HepG2 (cell line): ENCODE data around the gene ICAM2. TPM values are rescaled to one million over a fixed set of nuclear protein-coding genes. Genes with fewer than 3 reads are reported as not detected.
A peak's percentile ranks its signal among the peaks of the same experiment; 100 is the strongest.

Source experiments
- ATF4 ChIP-seq, 2 experiments: fragments of 450-650 bp in 1 of 2; sonication (generic) in 1 of 2; formaldehyde crosslinking; IDR thresholded peaks; 2 replicates each; pipeline versions ENCODE4 v1.5.0 to v1.8.0; 2020 to 2022; ENCODE audit warnings: mild to moderate bottlenecking in 1 of 2, missing genetic modification reagents in 1 of 2
- DNMT3B ChIP-seq: conservative IDR thresholded peaks from 2 replicates; pipeline ENCODE4 v1.6.1; 2016; ENCODE audit warnings: missing biosample characterization, control low read depth
- FOXM1 ChIP-seq: sonication (generic); formaldehyde crosslinking; IDR thresholded peaks from 2 replicates; pipeline ENCODE4 v1.5.0; 2020; ENCODE audit warnings: missing genetic modification reagents
- HDAC1 ChIP-seq: sonication (generic); formaldehyde crosslinking; IDR thresholded peaks from 2 replicates; pipeline ENCODE4 v1.5.1; 2020; ENCODE audit warnings: mild to moderate bottlenecking, missing genetic modification reagents
- JUN ChIP-seq: sonication (generic); formaldehyde crosslinking; IDR thresholded peaks from 2 replicates; pipeline ENCODE4 v1.4.0; 2020; ENCODE audit warnings: mild to moderate bottlenecking, missing genetic modification reagents
- MIXL1 ChIP-seq: IDR thresholded peaks from 2 replicates; pipeline ENCODE4 v1.6.1; 2016
- POLR2AphosphoS5 ChIP-seq: IDR thresholded peaks from 2 replicates; pipeline ENCODE4 v1.6.1; 2012; ENCODE audit warnings: low read depth, low read length
- ZBTB42 ChIP-seq: sonication (generic); formaldehyde crosslinking; IDR thresholded peaks from 2 replicates; pipeline ENCODE4 v1.5.0; 2020; ENCODE audit warnings: mild to moderate bottlenecking, missing genetic modification reagents
- ZNF546 ChIP-seq: sonication (generic); formaldehyde crosslinking; conservative IDR thresholded peaks from 2 replicates; pipeline ENCODE4 v1.8.1; 2023; ENCODE audit warnings: mild to moderate bottlenecking, missing genetic modification reagents
- ZNF574 ChIP-seq: sonication (generic); formaldehyde crosslinking; IDR thresholded peaks from 2 replicates; pipeline ENCODE4 v1.4.0; 2020; ENCODE audit warnings: missing genetic modification reagents
- ZNF772 ChIP-seq: sonication (generic); formaldehyde crosslinking; IDR thresholded peaks from 2 replicates; pipeline ENCODE4 v1.5.0; 2020; ENCODE audit warnings: mild to moderate bottlenecking, missing genetic modification reagents
- polyA plus RNA-seq, 8 experiments: library from polyadenylated mRNA; depleted of rRNA in 3 of 8; stranded (reverse) in 7 of 8; unstranded in 1 of 8; fragments of >200 nt; fragmentation: Illumina TruSeq in 4 of 8; extraction: Trizol in 4 of 8; gene quantifications; 2 replicates each; pipeline versions ENCODE4 v1.2.1 to v1.2.3, GENCODE V29; 2011 to 2016; ENCODE audit warnings: low read depth in 4 of 8, missing spikeins in 1 of 8, mixed read lengths in 1 of 8; ENCODE audit not compliant: insufficient read depth in 1 of 8
- total RNA-seq, 5 experiments: library from RNA; depleted of rRNA; stranded (reverse); fragments of >200 nt; fragmentation: Illumina TruSeq; extraction: Trizol; gene quantifications; 2 replicates each; pipeline ENCODE4 v1.2.3, GENCODE V29; 2016; ENCODE audit warnings: low read depth in 1 of 5
- TF ChIP-seq, protein P1 (sequence below): sonication (generic); formaldehyde crosslinking; conservative IDR thresholded peaks from 2 replicates; pipeline ENCODE4 v1.4.0; 2020; ENCODE audit warnings: missing genetic modification reagents
- TF ChIP-seq, protein P2 (sequence below): sonication (generic); formaldehyde crosslinking; IDR thresholded peaks from 2 replicates; pipeline ENCODE4 v1.5.1; 2020; ENCODE audit warnings: mild to moderate bottlenecking, missing genetic modification reagents, borderline replicate concordance
- TF ChIP-seq, protein P3 (sequence below): sonication (generic); formaldehyde crosslinking; IDR thresholded peaks from 2 replicates; pipeline ENCODE4 v1.4.0; 2020; ENCODE audit warnings: missing genetic modification reagents

The ICAM2 gene
- total and polyA plus RNA-seq, 2 of the 13 experiments (the other 11 are each of a cell fraction or from before 2014, with no cell fraction given): 10.9 to 20.8 TPM

GRCh38 chr17:63956296-63956920 lies 64.0 kb downstream of the ICAM2 start (continued):
- TF ChIP-seq, protein P1, sequence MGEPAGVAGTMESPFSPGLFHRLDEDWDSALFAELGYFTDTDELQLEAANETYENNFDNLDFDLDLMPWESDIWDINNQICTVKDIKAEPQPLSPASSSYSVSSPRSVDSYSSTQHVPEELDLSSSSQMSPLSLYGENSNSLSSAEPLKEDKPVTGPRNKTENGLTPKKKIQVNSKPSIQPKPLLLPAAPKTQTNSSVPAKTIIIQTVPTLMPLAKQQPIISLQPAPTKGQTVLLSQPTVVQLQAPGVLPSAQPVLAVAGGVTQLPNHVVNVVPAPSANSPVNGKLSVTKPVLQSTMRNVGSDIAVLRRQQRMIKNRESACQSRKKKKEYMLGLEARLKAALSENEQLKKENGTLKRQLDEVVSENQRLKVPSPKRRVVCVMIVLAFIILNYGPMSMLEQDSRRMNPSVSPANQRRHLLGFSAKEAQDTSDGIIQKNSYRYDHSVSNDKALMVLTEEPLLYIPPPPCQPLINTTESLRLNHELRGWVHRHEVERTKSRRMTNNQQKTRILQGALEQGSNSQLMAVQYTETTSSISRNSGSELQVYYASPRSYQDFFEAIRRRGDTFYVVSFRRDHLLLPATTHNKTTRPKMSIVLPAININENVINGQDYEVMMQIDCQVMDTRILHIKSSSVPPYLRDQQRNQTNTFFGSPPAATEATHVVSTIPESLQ: no peak
- TF ChIP-seq, protein P2, sequence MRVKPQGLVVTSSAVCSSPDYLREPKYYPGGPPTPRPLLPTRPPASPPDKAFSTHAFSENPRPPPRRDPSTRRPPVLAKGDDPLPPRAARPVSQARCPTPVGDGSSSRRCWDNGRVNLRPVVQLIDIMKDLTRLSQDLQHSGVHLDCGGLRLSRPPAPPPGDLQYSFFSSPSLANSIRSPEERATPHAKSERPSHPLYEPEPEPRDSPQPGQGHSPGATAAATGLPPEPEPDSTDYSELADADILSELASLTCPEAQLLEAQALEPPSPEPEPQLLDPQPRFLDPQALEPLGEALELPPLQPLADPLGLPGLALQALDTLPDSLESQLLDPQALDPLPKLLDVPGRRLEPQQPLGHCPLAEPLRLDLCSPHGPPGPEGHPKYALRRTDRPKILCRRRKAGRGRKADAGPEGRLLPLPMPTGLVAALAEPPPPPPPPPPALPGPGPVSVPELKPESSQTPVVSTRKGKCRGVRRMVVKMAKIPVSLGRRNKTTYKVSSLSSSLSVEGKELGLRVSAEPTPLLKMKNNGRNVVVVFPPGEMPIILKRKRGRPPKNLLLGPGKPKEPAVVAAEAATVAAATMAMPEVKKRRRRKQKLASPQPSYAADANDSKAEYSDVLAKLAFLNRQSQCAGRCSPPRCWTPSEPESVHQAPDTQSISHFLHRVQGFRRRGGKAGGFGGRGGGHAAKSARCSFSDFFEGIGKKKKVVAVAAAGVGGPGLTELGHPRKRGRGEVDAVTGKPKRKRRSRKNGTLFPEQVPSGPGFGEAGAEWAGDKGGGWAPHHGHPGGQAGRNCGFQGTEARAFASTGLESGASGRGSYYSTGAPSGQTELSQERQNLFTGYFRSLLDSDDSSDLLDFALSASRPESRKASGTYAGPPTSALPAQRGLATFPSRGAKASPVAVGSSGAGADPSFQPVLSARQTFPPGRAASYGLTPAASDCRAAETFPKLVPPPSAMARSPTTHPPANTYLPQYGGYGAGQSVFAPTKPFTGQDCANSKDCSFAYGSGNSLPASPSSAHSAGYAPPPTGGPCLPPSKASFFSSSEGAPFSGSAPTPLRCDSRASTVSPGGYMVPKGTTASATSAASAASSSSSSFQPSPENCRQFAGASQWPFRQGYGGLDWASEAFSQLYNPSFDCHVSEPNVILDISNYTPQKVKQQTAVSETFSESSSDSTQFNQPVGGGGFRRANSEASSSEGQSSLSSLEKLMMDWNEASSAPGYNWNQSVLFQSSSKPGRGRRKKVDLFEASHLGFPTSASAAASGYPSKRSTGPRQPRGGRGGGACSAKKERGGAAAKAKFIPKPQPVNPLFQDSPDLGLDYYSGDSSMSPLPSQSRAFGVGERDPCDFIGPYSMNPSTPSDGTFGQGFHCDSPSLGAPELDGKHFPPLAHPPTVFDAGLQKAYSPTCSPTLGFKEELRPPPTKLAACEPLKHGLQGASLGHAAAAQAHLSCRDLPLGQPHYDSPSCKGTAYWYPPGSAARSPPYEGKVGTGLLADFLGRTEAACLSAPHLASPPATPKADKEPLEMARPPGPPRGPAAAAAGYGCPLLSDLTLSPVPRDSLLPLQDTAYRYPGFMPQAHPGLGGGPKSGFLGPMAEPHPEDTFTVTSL: peak; percentile 59; the same call in 1 of the 2 replicates
- TF ChIP-seq ZBTB42 (CRISPR knock-in tag): no peak
- no peak for TF ChIP-seq ZNF574 (CRISPR knock-in tag)
- TF ChIP-seq, protein P3, sequence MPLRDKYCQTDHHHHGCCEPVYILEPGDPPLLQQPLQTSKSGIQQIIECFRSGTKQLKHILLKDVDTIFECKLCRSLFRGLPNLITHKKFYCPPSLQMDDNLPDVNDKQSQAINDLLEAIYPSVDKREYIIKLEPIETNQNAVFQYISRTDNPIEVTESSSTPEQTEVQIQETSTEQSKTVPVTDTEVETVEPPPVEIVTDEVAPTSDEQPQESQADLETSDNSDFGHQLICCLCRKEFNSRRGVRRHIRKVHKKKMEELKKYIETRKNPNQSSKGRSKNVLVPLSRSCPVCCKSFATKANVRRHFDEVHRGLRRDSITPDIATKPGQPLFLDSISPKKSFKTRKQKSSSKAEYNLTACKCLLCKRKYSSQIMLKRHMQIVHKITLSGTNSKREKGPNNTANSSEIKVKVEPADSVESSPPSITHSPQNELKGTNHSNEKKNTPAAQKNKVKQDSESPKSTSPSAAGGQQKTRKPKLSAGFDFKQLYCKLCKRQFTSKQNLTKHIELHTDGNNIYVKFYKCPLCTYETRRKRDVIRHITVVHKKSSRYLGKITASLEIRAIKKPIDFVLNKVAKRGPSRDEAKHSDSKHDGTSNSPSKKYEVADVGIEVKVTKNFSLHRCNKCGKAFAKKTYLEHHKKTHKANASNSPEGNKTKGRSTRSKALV: no peak
- TF ChIP-seq ZNF772 (CRISPR knock-in tag): no peak
- TF ChIP-seq ZNF546: no peak
- no peak for TF ChIP-seq POLR2AphosphoS5
- TF ChIP-seq DNMT3B (CRISPR knock-in tag): peak; percentile 90; the same call in 1 of the 2 replicates
- peak in 1 of 2 experiments; percentile 84; a peak in 2 of 4 replicates for TF ChIP-seq ATF4 (CRISPR knock-in tag; IDR thresholded peaks at IDR 0.05)
- no peak for TF ChIP-seq JUN (CRISPR knock-in tag)
- no peak for TF ChIP-seq MIXL1 (CRISPR knock-in tag)
- peak; percentile 59; the same call in 1 of the 2 replicates for TF ChIP-seq HDAC1
- TF ChIP-seq FOXM1 (CRISPR knock-in tag): no peak
